ENCODE measurements around the gene ASB10. TPM values are rescaled to one million over a fixed set of nuclear protein-coding genes. Genes with fewer than 3 reads are reported as not detected.

The ASB10 gene
- total RNA-seq, 6 donors from 2014 or later, result not detected

GRCh38 chr7:151228024-151228866 is 41.2 kb upstream of the ASB10 start:
- Histone ChIP-seq H3K9me3 (no peaks in the 10 kb centered on the region), H3K4me3 (peak overlapping the region in 3 of 4 donors; percentile 91 to 97 (median 92)), H3K36me3 (peaks cover 6 to 18% (median 17%) of the 10 kb centered on the region in 4 donors), H3K4me1 (peaks cover 19 to 37% (median 26%) of the 10 kb centered on the region in 4 donors), H3K27me3 (no peaks in the 10 kb centered on the region), H3K27ac (peak overlapping the region in 3 of 4 donors; percentile 64 to 83 (median 73))
- no peak for TF ChIP-seq POLR2AphosphoS5 (IDR thresholded peaks at IDR 0.05)
- ATAC-seq (ENCODE audit: low FRiP score in 2 of 2) (no peak), DNase-seq (no peak)
- 70 to 72% methylated on average over 10 of the region's 10 CpGs for WGBS, 2 donors

- TF ChIP-seq POLR2A (IDR thresholded peaks at IDR 0.05), result peak in 2 of 4 donors; percentile 39 to 64
- TF ChIP-seq EP300 (IDR thresholded peaks at IDR 0.05), result peak in 1 of 4 donors; percentile 22
- TF ChIP-seq POLR2AphosphoS5 (IDR thresholded peaks at IDR 0.05), result peak; percentile 75 to 83
- TF ChIP-seq, protein P1, sequence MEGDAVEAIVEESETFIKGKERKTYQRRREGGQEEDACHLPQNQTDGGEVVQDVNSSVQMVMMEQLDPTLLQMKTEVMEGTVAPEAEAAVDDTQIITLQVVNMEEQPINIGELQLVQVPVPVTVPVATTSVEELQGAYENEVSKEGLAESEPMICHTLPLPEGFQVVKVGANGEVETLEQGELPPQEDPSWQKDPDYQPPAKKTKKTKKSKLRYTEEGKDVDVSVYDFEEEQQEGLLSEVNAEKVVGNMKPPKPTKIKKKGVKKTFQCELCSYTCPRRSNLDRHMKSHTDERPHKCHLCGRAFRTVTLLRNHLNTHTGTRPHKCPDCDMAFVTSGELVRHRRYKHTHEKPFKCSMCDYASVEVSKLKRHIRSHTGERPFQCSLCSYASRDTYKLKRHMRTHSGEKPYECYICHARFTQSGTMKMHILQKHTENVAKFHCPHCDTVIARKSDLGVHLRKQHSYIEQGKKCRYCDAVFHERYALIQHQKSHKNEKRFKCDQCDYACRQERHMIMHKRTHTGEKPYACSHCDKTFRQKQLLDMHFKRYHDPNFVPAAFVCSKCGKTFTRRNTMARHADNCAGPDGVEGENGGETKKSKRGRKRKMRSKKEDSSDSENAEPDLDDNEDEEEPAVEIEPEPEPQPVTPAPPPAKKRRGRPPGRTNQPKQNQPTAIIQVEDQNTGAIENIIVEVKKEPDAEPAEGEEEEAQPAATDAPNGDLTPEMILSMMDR (IDR thresholded peaks at IDR 0.05), result peak in 1 of 6 experiments; percentile 12
- WGBS, 2 donors, result 0 to 1% methylated on average over 45 to 47 of the region's 68 CpGs
- Histone ChIP-seq H3K9me3 (no peaks in the 10 kb centered on the region), H3K36me3 (peaks cover 12 to 29% (median 27%) of the 10 kb centered on the region in 4 donors), H3K4me1 (peaks cover 16 to 34% (median 23%) of the 10 kb centered on the region in 4 donors), H3K27me3 (no peaks in the 10 kb centered on the region), H3K27ac (peak within 1 kb of the TSS; percentile 66 to 86 (median 78)), H3K4me3 (peak within 1 kb of the TSS; percentile 58 to 97 (median 92))
- DNase-seq (peak; percentile 100), ATAC-seq (ENCODE audit: low FRiP score in 2 of 2) (peak; percentile 99 to 100)
These were observed 40.1 kb upstream of the ASB10 start, which contains the start of gene ABCF2 for GRCh38 chr7:151226875-151227782. ABCF2 (minus strand) TSS chr7:151227205; CDS start chr7:151226458, 747 bp downstream.

DNA sequence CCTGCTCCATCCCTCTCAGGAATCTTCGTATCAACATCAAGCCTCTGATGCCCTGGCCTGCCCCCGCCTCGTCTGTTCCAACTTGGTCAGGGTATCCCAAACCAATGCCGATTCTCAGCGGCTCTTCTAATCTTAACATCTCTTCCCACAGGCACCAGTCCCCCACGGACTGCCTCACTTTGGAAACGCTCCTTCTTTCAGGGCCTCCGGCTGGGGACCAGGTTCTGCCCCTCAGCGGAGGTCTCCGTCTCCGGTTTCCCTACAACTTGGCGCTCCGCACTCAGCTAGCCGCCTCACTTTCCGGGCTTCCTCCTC is 39.5 kb upstream of the ASB10 start:
- DNase-seq (no peak), ATAC-seq (ENCODE audit: low FRiP score in 2 of 2) (no peak)
- TF ChIP-seq EP300 (IDR thresholded peaks at IDR 0.05) (no peak), POLR2AphosphoS5 (IDR thresholded peaks at IDR 0.05) (no peak), POLR2A (IDR thresholded peaks at IDR 0.05) (no peak)
- TF ChIP-seq, protein P1 (IDR thresholded peaks at IDR 0.05), result no peak
- H3K36me3 ChIP-seq, result peaks cover 16 to 35% (median 33%) of the 10 kb centered on the region in 4 donors
- no peaks in the 10 kb centered on the region for H3K9me3 ChIP-seq
- WGBS, 2 donors, result 1 to 4% methylated on average over 15 of the region's 15 CpGs
- no peaks in the 10 kb centered on the region for H3K27me3 ChIP-seq
- H3K4me1 ChIP-seq, result peaks cover 16 to 28% (median 18%) of the 10 kb centered on the region in 4 donors
- H3K27ac ChIP-seq, result peak overlapping the region; percentile 66 to 86 (median 78)
- peak overlapping the region; percentile 58 to 97 (median 92) for H3K4me3 ChIP-seq

GRCh38 chr7:151225948-151226510 is 39.0 kb upstream of the ASB10 start:
- ATAC-seq (ENCODE audit: low FRiP score in 2 of 2), result no peak
- peak overlapping the region; percentile 58 to 97 (median 92) for H3K4me3 ChIP-seq
- peaks cover 16 to 40% (median 37%) of the 10 kb centered on the region in 4 donors for H3K36me3 ChIP-seq
- peaks cover 16 to 27% (median 18%) of the 10 kb centered on the region in 4 donors for H3K4me1 ChIP-seq
- TF ChIP-seq POLR2AphosphoS5 (IDR thresholded peaks at IDR 0.05) (no peak), POLR2A (IDR thresholded peaks at IDR 0.05) (no peak), EP300 (IDR thresholded peaks at IDR 0.05) (no peak)
- TF ChIP-seq, protein P1 (IDR thresholded peaks at IDR 0.05), result no peak
- no peak for DNase-seq
- H3K9me3 ChIP-seq, result no peaks in the 10 kb centered on the region
- H3K27ac ChIP-seq, result peak overlapping the region in 1 of 4 donors; percentile 83
- no peaks in the 10 kb centered on the region for H3K27me3 ChIP-seq
- 53 to 55% methylated on average over 8 of the region's 8 CpGs for WGBS, 2 donors
